ENCODE data around the gene C1QL4. TPM values are rescaled to one million over a fixed set of nuclear protein-coding genes. Genes with fewer than 3 reads are reported as not detected.
"Not testable (repeated sequence)": the region's sequence is repeated elsewhere in the genome, so short reads cannot be mapped to it uniquely, and the experiment has no call there.

C1QL4 gene
- not detected for total RNA-seq

DNA sequence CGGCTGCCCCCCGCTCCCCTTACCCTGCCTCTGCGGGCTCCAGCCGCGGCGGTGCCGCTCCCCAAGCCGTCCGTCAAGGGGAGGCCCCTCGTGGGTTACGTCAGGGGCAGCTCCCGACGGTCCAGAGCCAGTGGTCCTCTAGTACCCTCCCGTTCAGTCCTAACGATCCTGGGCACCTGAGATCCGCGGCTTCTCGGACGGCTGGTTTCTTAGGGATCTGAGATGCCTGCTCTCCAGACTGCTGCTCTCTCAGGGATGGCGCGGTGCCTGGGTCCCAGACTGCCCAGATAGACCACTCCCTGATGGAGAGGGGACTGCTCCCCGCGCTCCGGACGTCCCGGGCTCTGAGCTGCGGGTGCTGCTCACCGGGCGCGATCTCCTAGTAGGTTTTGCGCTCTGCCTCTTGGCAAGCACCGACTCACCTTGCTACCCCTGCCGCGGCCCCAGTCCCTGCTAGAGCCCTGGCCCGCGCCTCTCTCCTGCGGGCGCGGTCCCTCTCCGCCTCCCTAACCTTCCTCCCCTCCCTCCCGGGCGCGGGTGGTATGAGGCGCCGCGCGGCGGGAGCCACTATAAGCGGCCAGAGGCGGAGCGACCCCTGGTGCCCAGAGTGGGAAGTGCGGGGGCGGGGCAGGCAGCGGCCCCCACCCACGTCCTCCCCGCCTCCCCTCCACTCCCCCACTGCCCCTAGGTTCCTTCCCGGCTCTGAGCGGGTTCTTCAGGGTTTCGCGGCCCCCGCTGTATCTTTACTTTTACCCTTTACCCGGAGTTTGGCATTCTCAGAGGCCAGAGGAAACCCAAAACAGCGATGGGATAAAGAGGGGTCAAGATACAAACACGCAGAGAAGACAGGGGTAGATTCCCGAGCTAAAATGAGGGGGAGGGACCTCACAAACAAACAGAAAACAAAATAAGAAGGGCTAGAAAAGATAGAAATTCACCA is at the start of gene C1QL4:
C1QL4 (minus strand) TSS at position 544 of the 940 bp plus-strand sequence. CDS start 711 bp downstream, outside the sequence.
- Mint-ChIP-seq H3K27me3 (peaks cover 63% of the 10 kb centered on the region), H3K27ac (no peak within 1 kb of the TSS)
- ATAC-seq (replicated peaks): peak; percentile 79

DNA sequence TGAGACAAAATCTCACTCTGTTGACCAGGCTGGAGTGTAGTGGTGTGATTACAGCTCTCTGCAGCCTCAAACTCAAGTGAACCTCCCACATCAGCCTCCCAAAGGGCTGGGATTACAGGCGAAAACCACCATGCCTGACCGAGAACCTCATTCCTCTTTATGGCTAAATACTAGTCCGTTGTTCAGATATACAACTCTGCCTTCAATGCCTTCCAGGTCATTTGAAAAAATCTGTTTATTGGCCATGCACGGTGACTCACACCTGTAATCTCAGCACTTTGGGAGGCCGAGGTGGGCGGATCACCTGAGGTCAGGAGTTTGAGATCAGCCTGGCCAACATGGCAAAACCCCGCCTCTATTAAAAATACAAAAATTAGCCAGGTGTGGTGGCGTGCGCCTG is 43.2 kb upstream of the C1QL4 start:
- H3K4me1 Mint-ChIP-seq; H3K27me3 Mint-ChIP-seq; H3K9me3 Mint-ChIP-seq; H3K4me3 Mint-ChIP-seq; ATAC-seq (replicated peaks); H3K36me3 Mint-ChIP-seq (ENCODE audit: low read depth); H3K27ac Mint-ChIP-seq: not testable (repeated sequence)

More for the DNA sequence above, at the start of gene C1QL4:
- H3K9me3 Mint-ChIP-seq: no peaks in the 10 kb centered on the region
- no peaks in the 10 kb centered on the region for H3K36me3 Mint-ChIP-seq (ENCODE audit: low read depth)
- H3K4me3 Mint-ChIP-seq: peak within 1 kb of the TSS; percentile 52
- peaks cover 7% of the 10 kb centered on the region for H3K4me1 Mint-ChIP-seq

DNA sequence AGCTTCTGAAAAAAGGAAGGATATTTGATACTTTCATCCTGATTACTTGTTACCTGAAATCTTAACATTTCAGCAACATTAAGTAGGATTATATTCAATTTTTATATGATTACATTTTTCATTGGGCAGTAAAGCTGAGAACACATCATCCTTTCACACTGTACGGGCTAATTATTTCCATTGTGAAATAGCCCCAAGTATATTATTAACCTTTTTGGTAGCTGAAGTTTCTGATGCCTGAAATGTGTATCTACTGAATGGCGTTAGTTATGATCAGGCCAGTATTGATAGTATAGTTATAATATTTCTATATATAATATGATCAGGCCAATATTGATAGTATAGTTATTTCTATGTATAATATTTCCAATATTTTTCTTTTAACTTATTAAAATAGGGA is 40.4 kb upstream of the C1QL4 start:
- no peak for ATAC-seq (replicated peaks)
- no peaks in the 10 kb centered on the region for H3K9me3 Mint-ChIP-seq
- no peak overlapping the region for H3K27ac Mint-ChIP-seq

DNA sequence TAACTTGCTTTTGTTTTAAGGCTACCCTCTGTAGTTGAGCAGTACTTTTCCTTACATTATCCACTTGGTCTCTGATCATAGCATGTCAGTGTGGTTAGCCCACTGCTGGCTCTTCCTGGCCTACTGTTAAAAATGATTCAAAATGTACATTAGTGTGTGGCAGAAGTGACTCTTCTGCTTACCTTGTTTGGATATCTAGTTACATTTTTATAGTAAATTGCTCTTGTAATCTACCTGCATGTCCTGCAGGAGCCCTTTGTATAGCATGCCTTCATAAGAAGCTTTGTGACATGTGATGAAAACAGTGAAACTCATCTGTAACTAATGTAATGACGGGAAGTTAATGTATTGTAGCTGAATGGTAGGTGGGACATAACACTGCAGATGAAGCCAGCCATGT is 38.4 kb upstream of the C1QL4 start:
- peak overlapping the region; percentile 0 for H3K27ac Mint-ChIP-seq
- peak; percentile 71 for ATAC-seq (replicated peaks)
- no peaks in the 10 kb centered on the region for H3K27me3 Mint-ChIP-seq
- H3K4me3 Mint-ChIP-seq: no peak overlapping the region
- peaks cover 4% of the 10 kb centered on the region for H3K4me1 Mint-ChIP-seq
- H3K36me3 Mint-ChIP-seq (ENCODE audit: low read depth): no peaks in the 10 kb centered on the region
- no peaks in the 10 kb centered on the region for H3K9me3 Mint-ChIP-seq

More for the DNA sequence above, 40.4 kb upstream of the C1QL4 start:
- Mint-ChIP-seq H3K4me3 (no peak overlapping the region), H3K4me1 (peaks cover 4% of the 10 kb centered on the region), H3K36me3 (ENCODE audit: low read depth) (no peaks in the 10 kb centered on the region), H3K27me3 (no peaks in the 10 kb centered on the region)

DNA sequence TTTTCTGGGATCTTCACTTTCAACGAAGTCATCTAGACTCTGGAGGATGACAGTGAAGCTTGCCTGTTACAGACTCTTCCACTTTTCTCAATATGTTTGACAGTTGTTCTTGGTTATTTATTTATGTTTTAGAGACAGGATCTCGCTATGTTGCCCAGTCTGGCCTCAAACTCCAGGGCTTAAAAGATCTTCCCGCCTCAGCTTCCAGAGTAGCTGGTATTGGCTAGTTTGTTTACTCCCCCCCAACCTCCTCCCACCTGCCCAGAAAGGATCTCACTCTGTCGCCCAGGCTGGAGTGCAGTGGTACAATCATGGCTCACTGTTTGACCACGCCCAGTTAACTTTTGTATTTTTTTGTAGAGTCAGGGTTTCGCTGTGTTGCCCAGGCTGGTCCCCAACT is 33.6 kb upstream of the C1QL4 start:
- Mint-ChIP-seq H3K4me3 (no peak overlapping the region), H3K36me3 (ENCODE audit: low read depth) (peaks cover 5% of the 10 kb centered on the region), H3K4me1 (peaks cover 25% of the 10 kb centered on the region), H3K27ac (no peak overlapping the region), H3K27me3 (no peaks in the 10 kb centered on the region), H3K9me3 (no peaks in the 10 kb centered on the region)
- no peak for ATAC-seq (replicated peaks)

DNA sequence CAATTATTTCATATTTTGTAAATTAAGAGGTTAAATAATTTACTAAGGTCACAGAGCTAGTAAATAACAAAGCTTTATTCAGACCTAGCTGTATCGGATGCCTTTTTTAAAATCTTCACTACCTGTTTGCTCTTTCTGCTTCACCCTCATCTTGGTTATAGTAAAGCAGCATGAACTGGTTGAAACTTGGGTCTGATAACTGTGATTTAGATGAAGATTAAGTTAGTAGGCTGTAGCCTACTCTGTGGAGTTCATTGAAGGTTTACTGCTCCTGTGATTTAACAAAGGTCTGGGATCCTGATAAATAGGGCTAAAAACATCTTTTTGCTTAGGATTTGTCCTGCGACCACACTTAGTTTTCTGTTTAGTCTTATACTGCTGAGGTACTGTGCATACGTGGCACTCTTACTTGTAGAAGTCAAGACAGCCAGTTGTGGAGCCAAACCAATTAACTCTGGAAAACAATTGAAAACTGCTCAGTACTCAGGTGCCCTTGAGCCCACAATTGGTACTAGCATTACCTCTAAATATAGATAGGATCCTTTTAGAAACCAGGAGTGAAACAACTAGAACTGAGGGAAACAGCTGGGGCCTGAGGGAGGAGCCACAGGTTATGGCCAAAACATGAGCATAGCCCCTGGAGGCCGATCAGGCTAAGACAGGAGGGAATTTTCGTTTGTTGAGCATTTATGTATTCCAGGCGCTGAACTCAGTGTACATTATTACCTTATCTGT is 32.6 kb upstream of the C1QL4 start:
- H3K9me3 Mint-ChIP-seq: no peaks in the 10 kb centered on the region
- H3K27ac Mint-ChIP-seq: no peak overlapping the region
- peaks cover 24% of the 10 kb centered on the region for H3K4me1 Mint-ChIP-seq
- peaks cover 5% of the 10 kb centered on the region for H3K36me3 Mint-ChIP-seq (ENCODE audit: low read depth)
- no peak for ATAC-seq (replicated peaks)
- peak overlapping the region; percentile 17 for H3K4me3 Mint-ChIP-seq
- no peaks in the 10 kb centered on the region for H3K27me3 Mint-ChIP-seq

DNA sequence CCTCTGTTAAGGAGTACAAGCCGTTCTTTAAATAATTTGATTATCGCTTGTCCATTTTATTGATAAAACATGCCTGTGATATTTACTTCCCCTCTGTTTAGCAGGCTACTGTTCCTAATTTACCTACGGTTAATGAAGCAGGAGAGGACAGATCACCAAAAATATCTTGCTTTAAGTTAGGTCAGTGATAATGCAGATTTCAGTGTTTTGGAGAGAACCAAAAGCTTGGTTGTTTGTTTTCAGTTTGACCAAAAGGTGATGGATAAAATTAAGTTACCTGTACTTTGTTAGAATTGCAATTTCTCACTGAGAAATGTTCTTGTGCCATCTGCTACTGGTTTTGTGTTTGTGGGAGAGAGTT is 31.2 kb upstream of the C1QL4 start:
- Mint-ChIP-seq H3K4me3 (peak overlapping the region; percentile 91), H3K27ac (peak overlapping the region; percentile 83), H3K36me3 (ENCODE audit: low read depth) (peaks cover 5% of the 10 kb centered on the region), H3K4me1 (peaks cover 24% of the 10 kb centered on the region), H3K9me3 (no peaks in the 10 kb centered on the region), H3K27me3 (no peaks in the 10 kb centered on the region)
- ATAC-seq (replicated peaks): no peak

DNA sequence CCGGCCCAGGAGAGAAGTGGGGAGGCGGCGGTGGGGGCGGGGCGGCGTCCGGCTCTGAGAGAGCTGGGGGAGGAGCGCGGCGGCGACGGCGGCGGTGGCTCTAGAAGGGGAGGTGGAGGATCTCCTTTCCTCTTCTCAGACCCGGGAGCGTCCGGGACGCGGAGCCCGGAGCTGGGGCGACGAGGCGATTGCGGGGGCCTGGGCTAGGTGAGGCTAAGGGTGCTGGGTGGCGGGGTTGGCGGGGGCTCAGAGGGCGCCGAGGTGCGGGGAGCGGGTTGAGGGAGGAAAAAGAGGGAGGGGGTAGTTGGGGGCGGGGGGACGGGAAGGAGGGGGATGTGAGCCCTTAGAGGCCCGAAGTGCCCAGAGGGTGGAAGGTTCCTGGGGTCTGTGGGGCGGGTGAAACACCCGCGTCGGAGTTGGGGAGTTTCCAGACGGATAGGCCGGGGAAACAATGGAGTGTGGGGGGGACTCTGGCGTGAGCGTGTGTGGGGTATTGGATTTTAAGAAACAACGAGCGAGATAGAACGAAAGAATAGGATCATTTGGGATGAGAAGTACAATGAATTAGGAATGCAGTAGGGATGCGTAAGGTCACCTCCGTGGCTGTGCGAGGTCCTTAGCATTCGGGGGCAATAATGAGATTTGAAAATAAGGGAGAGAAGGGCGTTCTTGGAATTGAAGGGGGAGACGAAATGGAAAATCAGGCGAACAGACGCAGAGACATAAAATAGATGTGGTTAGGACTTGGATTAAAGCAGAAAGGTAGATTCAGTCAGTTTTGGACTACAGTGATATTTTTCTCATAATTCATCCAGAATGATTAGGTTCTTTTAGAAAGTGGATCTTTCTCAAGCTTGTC is 30.6 kb upstream of the C1QL4 start, which contains the start of gene SPATS2:
SPATS2 (plus strand) TSS at position 82 of the 859 bp plus-strand sequence. CDS start 93,551 bp downstream, outside the sequence.
- Mint-ChIP-seq H3K4me1 (peaks cover 24% of the 10 kb centered on the region), H3K27me3 (no peaks in the 10 kb centered on the region), H3K9me3 (no peaks in the 10 kb centered on the region), H3K36me3 (ENCODE audit: low read depth) (peaks cover 5% of the 10 kb centered on the region), H3K4me3 (peak within 1 kb of the TSS; percentile 91), H3K27ac (peak within 1 kb of the TSS; percentile 83)
- ATAC-seq (replicated peaks): no peak

DNA sequence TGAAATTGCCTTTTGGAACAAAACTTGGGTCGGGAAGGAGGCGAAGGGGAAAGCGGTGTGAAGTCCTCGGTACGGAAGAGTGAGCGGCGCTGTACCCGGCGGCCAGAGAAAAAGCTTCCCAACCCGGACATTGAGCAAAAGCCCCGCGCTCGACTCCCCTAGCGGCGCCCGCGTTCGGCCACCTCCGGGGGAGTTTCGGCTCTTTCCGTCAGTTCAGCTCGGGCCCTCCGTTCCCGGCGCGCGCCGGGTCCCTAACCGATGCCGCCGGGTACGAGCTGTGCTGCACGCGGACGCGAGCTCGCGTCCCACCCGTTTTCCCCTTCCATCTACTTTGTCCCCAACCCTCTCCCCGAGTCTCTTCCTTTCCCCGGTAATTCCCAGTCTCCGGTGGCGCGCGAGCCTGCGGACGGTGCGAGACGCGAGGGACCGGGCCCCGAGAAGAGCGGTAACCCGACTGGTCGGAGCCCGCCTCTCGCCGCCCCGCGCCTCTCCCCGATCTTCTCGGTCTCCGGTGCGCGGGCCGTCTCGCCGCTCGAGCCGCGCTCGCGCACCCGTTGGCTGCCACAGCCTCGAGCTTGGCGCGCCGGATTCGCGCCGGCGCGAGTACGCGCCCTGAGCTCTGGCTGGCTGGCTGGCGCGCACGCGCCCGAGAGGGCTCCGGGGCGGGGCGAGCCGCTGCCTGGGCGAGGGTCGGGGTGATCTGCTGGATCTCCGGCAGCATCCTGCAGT is 29.8 kb upstream of the C1QL4 start:
- Mint-ChIP-seq H3K9me3 (no peaks in the 10 kb centered on the region), H3K27me3 (no peaks in the 10 kb centered on the region), H3K4me1 (peaks cover 24% of the 10 kb centered on the region), H3K4me3 (peak overlapping the region; percentile 91), H3K27ac (peak overlapping the region; percentile 83), H3K36me3 (ENCODE audit: low read depth) (peaks cover 5% of the 10 kb centered on the region)
- ATAC-seq (replicated peaks): peak; percentile 91

DNA sequence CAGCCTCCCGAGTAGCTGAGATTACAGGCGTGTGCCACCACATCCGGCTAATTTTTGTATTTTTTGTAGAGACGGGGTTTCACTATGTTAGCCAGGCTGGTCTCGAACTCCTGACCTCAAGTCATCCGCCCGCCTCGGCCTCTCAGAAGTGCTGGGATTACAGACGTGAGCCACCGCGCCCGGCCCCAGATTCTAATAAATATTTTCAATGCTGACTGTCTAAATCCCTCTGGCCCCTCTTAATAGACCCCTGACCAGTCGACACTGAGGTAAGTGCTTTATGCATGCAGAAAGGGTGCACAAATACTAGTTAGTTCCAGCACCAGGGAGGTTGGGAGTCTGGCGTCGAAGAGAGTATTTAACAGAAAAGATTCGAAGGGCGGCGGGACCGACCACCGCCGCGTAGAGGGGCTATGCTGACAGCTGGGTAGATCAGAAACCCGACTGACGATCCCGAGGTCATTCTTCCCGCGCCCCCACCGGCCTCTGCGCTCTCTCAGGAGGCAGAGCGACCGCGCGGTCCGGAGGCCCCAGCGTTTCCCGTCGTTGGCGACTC is 29.2 kb upstream of the C1QL4 start:
- H3K4me3 Mint-ChIP-seq: peak overlapping the region; percentile 91
- H3K36me3 Mint-ChIP-seq (ENCODE audit: low read depth): peaks cover 5% of the 10 kb centered on the region
- peak overlapping the region; percentile 83 for H3K27ac Mint-ChIP-seq
- no peaks in the 10 kb centered on the region for H3K9me3 Mint-ChIP-seq
- no peaks in the 10 kb centered on the region for H3K27me3 Mint-ChIP-seq
- H3K4me1 Mint-ChIP-seq: peaks cover 24% of the 10 kb centered on the region
- ATAC-seq (replicated peaks): peak; percentile 14

DNA sequence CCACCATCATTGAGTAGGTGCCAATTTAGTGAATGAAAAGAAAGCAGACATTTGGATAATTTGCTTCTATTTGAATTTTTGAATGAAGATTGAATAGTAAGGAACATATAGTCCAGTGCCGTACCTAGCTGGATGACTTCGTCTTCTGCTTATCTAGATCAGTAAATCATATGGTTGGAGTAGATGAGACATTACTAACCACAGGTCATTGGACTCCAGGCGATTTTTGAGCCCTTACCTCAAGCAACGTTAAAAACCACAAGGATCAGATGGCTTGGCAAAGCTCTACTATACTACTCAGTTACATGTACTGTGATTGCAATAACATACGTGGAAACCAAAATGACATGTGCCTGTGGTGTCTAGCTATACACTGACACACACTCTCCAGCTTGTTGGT is 28.6 kb upstream of the C1QL4 start:
- Mint-ChIP-seq H3K27me3 (no peaks in the 10 kb centered on the region), H3K36me3 (ENCODE audit: low read depth) (peaks cover 5% of the 10 kb centered on the region), H3K9me3 (no peaks in the 10 kb centered on the region), H3K27ac (peak overlapping the region; percentile 83), H3K4me3 (peak overlapping the region; percentile 91), H3K4me1 (peaks cover 24% of the 10 kb centered on the region)
- no peak for ATAC-seq (replicated peaks)

DNA sequence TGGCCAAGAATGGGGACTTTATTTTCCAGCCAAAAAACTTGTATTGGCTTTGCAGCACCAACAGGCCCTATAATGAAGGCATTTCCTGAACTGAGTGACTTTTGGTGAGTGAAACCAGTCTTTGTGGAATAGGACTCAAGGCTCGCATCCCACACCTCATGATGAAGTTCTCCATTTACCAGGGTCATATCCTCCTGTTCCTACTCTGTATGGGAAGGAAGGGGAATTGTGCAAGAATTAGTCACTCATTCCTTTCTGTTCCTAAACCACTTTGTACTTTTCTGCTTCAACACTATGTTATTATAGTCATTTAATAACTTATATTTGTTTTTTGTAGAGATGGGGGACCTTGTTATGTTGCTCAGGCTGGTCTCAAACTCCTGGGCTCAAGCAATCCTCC is 28.0 kb upstream of the C1QL4 start:
- no peak for ATAC-seq (replicated peaks)
- Mint-ChIP-seq H3K36me3 (ENCODE audit: low read depth) (peaks cover 5% of the 10 kb centered on the region), H3K4me1 (peaks cover 24% of the 10 kb centered on the region), H3K9me3 (no peaks in the 10 kb centered on the region), H3K4me3 (no peak overlapping the region), H3K27me3 (no peaks in the 10 kb centered on the region), H3K27ac (no peak overlapping the region)

DNA sequence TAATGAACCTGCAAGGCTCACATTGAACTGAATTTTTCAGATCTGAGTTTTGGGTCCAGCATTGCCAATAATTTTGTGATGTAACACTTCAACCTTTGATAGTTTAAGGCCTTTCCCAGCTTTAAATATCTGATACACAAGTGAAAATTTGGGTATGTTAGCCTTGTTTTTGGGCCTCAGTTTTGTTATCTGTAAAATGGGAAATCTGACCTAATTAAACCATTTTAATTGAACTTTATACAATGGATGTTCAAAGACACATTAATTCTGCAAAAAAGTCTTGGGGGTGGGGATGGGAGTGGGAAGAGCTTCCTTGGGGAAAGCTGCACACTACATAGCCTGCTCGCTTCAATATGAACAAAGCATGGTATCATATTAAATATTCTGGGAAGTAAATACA is 25.1 kb upstream of the C1QL4 start:
- H3K4me3 Mint-ChIP-seq: no peak overlapping the region
- no peak overlapping the region for H3K27ac Mint-ChIP-seq
- H3K4me1 Mint-ChIP-seq: peaks cover 5% of the 10 kb centered on the region
- H3K27me3 Mint-ChIP-seq: peaks cover 10% of the 10 kb centered on the region
- ATAC-seq (replicated peaks): no peak
- no peaks in the 10 kb centered on the region for H3K9me3 Mint-ChIP-seq
- no peaks in the 10 kb centered on the region for H3K36me3 Mint-ChIP-seq (ENCODE audit: low read depth)

Measured in activated T-helper 17 cell treated with anti-CD3 and anti-CD28 coated beads, Interleukin-2, amount 50 U/mL, for 72 hours (primary cell).